Motor neuron (in vitro differentiated cells): Measurements from ENCODE around the gene ZNF747. TPM values are rescaled to one million over a fixed set of nuclear protein-coding genes. Genes with fewer than 3 reads are reported as not detected.
A peak's percentile ranks its signal among the peaks of the same experiment; 100 is the strongest.

Experiments used
- ATAC-seq, 8 experiments: fragments of 200-7000 bp; cut with Tn5 transposase; replicated peaks in 6 of 8; 2 replicates each; pipeline ENCODE4 v1.8.0; 2021; ENCODE audit warnings: mild to moderate bottlenecking in 8 of 8, moderate library complexity in 8 of 8
- H3K27ac ChIP-seq, 2 donors: fragments of 250-450 bp; sonication (Bioruptor Pico); 2 replicates each; pipeline ENCODE4 v1.9.0; 2021; ENCODE audit warnings: antibody characterized with exemption in 2 of 2, mild to moderate bottlenecking in 2 of 2, moderate library complexity in 1 of 2
- H3K4me1 ChIP-seq, 2 donors: fragments of 250-450 bp; sonication (Bioruptor Pico); replicated peaks in 1 of 2; 2 replicates each; pipeline ENCODE4 v1.6.1; 2021; ENCODE audit warnings: antibody characterized with exemption in 2 of 2, mild to moderate bottlenecking in 2 of 2, moderate library complexity in 1 of 2
- H3K4me3 ChIP-seq, 5 donors: fragments of 250-450 bp; sonication (Bioruptor Pico); 2 replicates each; pipeline ENCODE4 v1.9.0; 2021; ENCODE audit warnings: antibody characterized with exemption in 5 of 5, mild to moderate bottlenecking in 5 of 5, moderate library complexity in 4 of 5
- WGBS, 10 experiments: fragments of 450-650 bp; shearing (Covaris generic); methylation state at CpG; one replicate each; pipeline ENCODE4 v1.0.0; 2022; 5-methylcytosine and 5-hydroxymethylcytosine counted together
- in situ Hi-C, 9 experiments: fragments of 400-800 bp; cut with MboI; loops; one replicate each; pipeline ENCODE4 v1.15.0; 2021; ENCODE audit warnings: low sequenced_read_pairs in 9 of 9, low pct_unique_long_range_greater_than_20kb in 2 of 9; ENCODE audit not compliant: unreplicated experiment in 9 of 9
- total RNA-seq, 8 experiments: library from RNA; unstranded; fragments of 300-600 nt; gene quantifications; 2 replicates each; pipeline versions ENCODE4 v1.2.3 to v1.2.4, GENCODE V29; 2022

ZNF747 gene
- total RNA-seq: 10 to 100 TPM in 3 of 8 experiments, 1 to 10 TPM in 5; 5.2 to 15.2 (median 8.1) TPM

- peak within 1 kb of the TSS; percentile 84 to 85 for H3K27ac ChIP-seq
- H3K4me1 ChIP-seq: peaks cover 14 to 21% of the 10 kb centered on the region in 2 donors
- in situ Hi-C loops: no loop called here
- WGBS, 10 experiments: 0% methylated on average over 1 to 5 of the region's 70 CpGs; no CpG with 5 or more reads in 6 of the 10 experiments
- ATAC-seq: peak; percentile 75 to 89 (median 84)
- H3K4me3 ChIP-seq: peak within 1 kb of the TSS; percentile 48 to 61 (median 53)
These were observed at the start of gene ZNF747 for GRCh38 chr16:30534368-30535105. ZNF747 (minus strand) TSS chr16:30534858; CDS start chr16:30534679, 179 bp downstream.

- Histone ChIP-seq H3K27ac (no peak overlapping the region), H3K4me3 (no peak overlapping the region), H3K4me1 (peaks cover 7 to 14% of the 10 kb centered on the region in 2 donors)
- no peak for ATAC-seq
- WGBS, 10 experiments: 95 to 100% (median 99%) methylated on average over 4 to 13 of the region's 48 CpGs; no CpG with 5 or more reads in 4 of the 10 experiments
- in situ Hi-C loops: no loop called here
These were observed 48.1 kb upstream of the ZNF747 start for GRCh38 chr16:30582611-30583340.

- Histone ChIP-seq H3K4me3 (no peak overlapping the region), H3K27ac (no peak overlapping the region), H3K4me1 (peaks cover 7 to 10% of the 10 kb centered on the region in 2 donors)
- WGBS, 10 experiments: 17 to 100% (median 100%) methylated on average over 1 to 5 of the region's 7 CpGs; no CpG with 5 or more reads in 2 of the 10 experiments
- no peak for ATAC-seq
- in situ Hi-C loops: no loop called here
These were observed 46.8 kb upstream of the ZNF747 start for GRCh38 chr16:30581457-30581856.

- WGBS, 10 experiments: 45 to 100% (median 80%) methylated on average over 1 of the region's 1 CpG; no CpG with 5 or more reads in 5 of the 10 experiments
- H3K4me1 ChIP-seq: peaks cover 9% of the 10 kb centered on the region in 2 donors
- no peak for ATAC-seq
- in situ Hi-C loops: no loop called here
- no peak overlapping the region for H3K4me3 ChIP-seq
- H3K27ac ChIP-seq: no peak overlapping the region
These were observed 40.0 kb upstream of the ZNF747 start for GRCh38 chr16:30574678-30575077.

GRCh38 chr16:30571445-30572322 lies 37.0 kb upstream of the ZNF747 start, which contains the start of gene ZNF688:
ZNF688 (minus strand) TSS chr16:30571714; CDS start chr16:30571629, 85 bp downstream.
- 0 to 6% (median 0%) methylated on average over 7 to 24 of the region's 67 CpGs; no CpG with 5 or more reads in 3 of the 10 experiments for WGBS, 10 experiments

GRCh38 chr16:30570636-30571444 lies 36.2 kb upstream of the ZNF747 start:
- peak overlapping the region; percentile 50 to 68 (median 60) for H3K4me3 ChIP-seq
- peak overlapping the region; percentile 96 to 97 for H3K27ac ChIP-seq
- 15 to 80% (median 45%) methylated on average over 1 to 6 of the region's 22 CpGs; no CpG with 5 or more reads in 1 of the 10 experiments for WGBS, 10 experiments
- in situ Hi-C loops: no loop called here
- peak in 6 of 8 experiments; percentile 0 to 1 (median 0) for ATAC-seq
- H3K4me1 ChIP-seq: peaks cover 16 to 26% of the 10 kb centered on the region in 2 donors

More at GRCh38 chr16:30571445-30572322, 37.0 kb upstream of the ZNF747 start, which contains the start of gene ZNF688:
- Histone ChIP-seq H3K4me1 (peaks cover 16 to 26% of the 10 kb centered on the region in 2 donors), H3K4me3 (peak within 1 kb of the TSS; percentile 50 to 68 (median 60)), H3K27ac (peak within 1 kb of the TSS; percentile 96 to 97)
- in situ Hi-C loops: no loop called here
- peak; percentile 83 to 92 (median 86) for ATAC-seq

GRCh38 chr16:30569746-30570635 lies 35.3 kb upstream of the ZNF747 start:
- Histone ChIP-seq H3K4me1 (peaks cover 16 to 26% of the 10 kb centered on the region in 2 donors), H3K27ac (peak overlapping the region; percentile 96 to 97), H3K4me3 (peak overlapping the region in 3 of 5 donors; percentile 58 to 68 (median 60))
- ATAC-seq: no peak
- in situ Hi-C loops: no loop called here
- 72 to 100% (median 90%) methylated on average over 1 to 17 of the region's 44 CpGs; no CpG with 5 or more reads in 3 of the 10 experiments for WGBS, 10 experiments

- Histone ChIP-seq H3K27ac (no peak overlapping the region), H3K4me3 (no peak overlapping the region), H3K4me1 (peaks cover 16 to 26% of the 10 kb centered on the region in 2 donors)
- in situ Hi-C loops: no loop called here
- 17 to 100% (median 79%) methylated on average over 1 to 3 of the region's 3 CpGs; no CpG with 5 or more reads in 4 of the 10 experiments for WGBS, 10 experiments
- no peak for ATAC-seq
These were observed 34.6 kb upstream of the ZNF747 start for GRCh38 chr16:30569281-30569680.

GRCh38 chr16:30567991-30568638 lies 33.5 kb upstream of the ZNF747 start:
- no peak overlapping the region for H3K4me3 ChIP-seq
- ATAC-seq: peak in 5 of 8 experiments; percentile 2 to 30 (median 12)
- H3K4me1 ChIP-seq: peaks cover 16 to 26% of the 10 kb centered on the region in 2 donors
- H3K27ac ChIP-seq: peak overlapping the region in 1 of 2 donors; percentile 77
- in situ Hi-C loops: no loop called here
- WGBS, 10 experiments: 0 to 67% (median 34%) methylated on average over 1 to 6 of the region's 6 CpGs; no CpG with 5 or more reads in 1 of the 10 experiments

- in situ Hi-C loops: no loop called here
- Histone ChIP-seq H3K4me3 (no peak overlapping the region), H3K27ac (peak overlapping the region in 1 of 2 donors; percentile 48), H3K4me1 (peaks cover 16 to 26% of the 10 kb centered on the region in 2 donors)
- no peak for ATAC-seq
- 40 to 100% (median 80%) methylated on average over 1 to 12 of the region's 14 CpGs; no CpG with 5 or more reads in 1 of the 10 experiments for WGBS, 10 experiments
These were observed 32.7 kb upstream of the ZNF747 start for GRCh38 chr16:30567160-30567990.
